K562 (cell line): ENCODE measurements around the gene TMA16. TPM values are rescaled to one million over a fixed set of nuclear protein-coding genes. Genes with fewer than 3 reads are reported as not detected.

Source experiments
- ATAC-seq: fragments of 200-7000 bp; cut with Tn5 transposase; 3 replicates; pipeline ENCODE4 v1.9.1; 2020; ENCODE audit warnings: moderate library complexity
- BruUV-seq: library from RNA; stranded (reverse); fragments of 400-500 nt; replicated peaks from 2 replicates; lab custom pipeline; 2021; lab: Mats Ljungman, UMichigan
- CTCF ChIA-PET: fragments of 300-600 bp; formaldehyde crosslinking; extraction: SDS; loops from one replicate; lab custom pipeline; 2021; ENCODE audit warnings: low intra/inter-chr PET ratio; lab: Yijun Ruan, JAX
- POLR2A ChIA-PET: fragments of 300-600, 350-650 bp; sonication (Branson Sonifier 250); formaldehyde crosslinking; extraction: SDS; loops from one replicate; lab custom pipeline; 2021; ENCODE audit warnings: antibody characterized with exemption, inconsistent platforms; lab: Yijun Ruan, JAX
- DNase-seq, 4 experiments: peaks; one replicate each; pipeline versions ENCODE4 v3.0.0 to v3.0.0-alpha.2; 2011 to 2018; ENCODE audit warnings: low spot score in 3 of 4, mixed read lengths in 3 of 4; ENCODE audit errors: extremely low read depth in 1 of 4
- FAIRE-seq: peaks from 2 replicates; lab custom pipeline; 2011; peaks lifted over from hg19 to GRCh38; lab: Jason Lieb, UNC
- H2AFZ ChIP-seq: 2 replicates; pipeline ENCODE4 v1.6.0; 2011; ENCODE audit warnings: low read depth, low read length, control low read depth, inconsistent platforms
- H3K27ac ChIP-seq: fragments of 200-600 bp; 3 replicates; pipeline ENCODE4 v1.8.0; 2011; ENCODE audit warnings: low read depth, mild to moderate bottlenecking, control low read depth, inconsistent platforms, low read length, moderate library complexity, mixed read lengths; ENCODE audit errors: extremely low read depth
- H3K27me3 ChIP-seq, 2 experiments: fragments of 300-600 bp in 1 of 2; 2 replicates in 1 of 2; 3 replicates in 1 of 2; pipeline versions ENCODE4 v1.6.0 to v1.8.0; 2011; ENCODE audit warnings: inconsistent platforms in 2 of 2, low read length in 2 of 2, mild to moderate bottlenecking in 1 of 2, mixed read lengths in 1 of 2, moderate library complexity in 1 of 2; ENCODE audit not compliant: control insufficient read depth in 2 of 2, insufficient read depth in 2 of 2
- H3K36me3 ChIP-seq: fragments of 300-600 bp; 3 replicates; pipeline ENCODE4 v1.8.0; 2011; ENCODE audit warnings: mild to moderate bottlenecking, low read length, inconsistent platforms; ENCODE audit not compliant: control insufficient read depth, insufficient read depth
- H3K4me1 ChIP-seq, 2 experiments: fragments of 200-600 bp in 1 of 2; replicated peaks in 1 of 2; 2 replicates in 1 of 2; 3 replicates in 1 of 2; pipeline versions ENCODE4 v1.5.1 to v1.8.0; 2011; ENCODE audit warnings: inconsistent platforms in 2 of 2, low read length in 2 of 2, mild to moderate bottlenecking in 1 of 2, mixed read lengths in 1 of 2, moderate library complexity in 1 of 2; ENCODE audit not compliant: control insufficient read depth in 2 of 2, insufficient read depth in 2 of 2
- H3K4me2 ChIP-seq: 2 replicates; pipeline ENCODE4 v1.6.1; 2011; ENCODE audit warnings: low read length, control low read depth, inconsistent platforms, mixed read lengths; ENCODE audit not compliant: insufficient read depth
- H3K4me3 ChIP-seq: fragments of 200-600 bp; sonication (generic), shearing (Covaris generic); 2 replicates; pipeline ENCODE4 v1.5.1; 2016; ENCODE audit warnings: control low read depth, inconsistent platforms
- H3K79me2 ChIP-seq: fragments of 200-600 bp; 3 replicates; pipeline ENCODE4 v1.8.0; 2011; ENCODE audit warnings: low read length, inconsistent platforms; ENCODE audit not compliant: control insufficient read depth, insufficient read depth
- H3K9ac ChIP-seq, 2 experiments: 2 replicates each; pipeline versions ENCODE4 v1.6.0 to v1.6.1; 2011; ENCODE audit warnings: low read depth in 2 of 2, low read length in 2 of 2, control low read depth in 1 of 2, inconsistent platforms in 1 of 2, mild to moderate bottlenecking in 1 of 2, mixed read lengths in 1 of 2; ENCODE audit not compliant: insufficient read depth in 1 of 2
- H3K9me1 ChIP-seq: one replicate; pipeline ENCODE4 v1.6.0; 2011; ENCODE audit warnings: inconsistent platforms, mild to moderate bottlenecking, low read length, moderate library complexity; ENCODE audit not compliant: control insufficient read depth, insufficient read depth
- H3K9me3 ChIP-seq: replicated peaks from 2 replicates; pipeline ENCODE4 v1.5.1; 2011; ENCODE audit warnings: low read depth, low read length, inconsistent platforms; ENCODE audit not compliant: control insufficient read depth, insufficient read depth
- H4K20me1 ChIP-seq: replicated peaks from 2 replicates; pipeline ENCODE4 v1.6.1; 2011; ENCODE audit warnings: low read length, inconsistent platforms, mixed read lengths; ENCODE audit not compliant: control insufficient read depth, insufficient read depth
- C11orf30 ChIP-seq: fragments of 450-650 bp; IDR thresholded peaks from 2 replicates; pipeline ENCODE4 v1.6.1; 2016; ENCODE audit warnings: low read depth, mild to moderate bottlenecking
- FOXA1 ChIP-seq: fragments of 450-650 bp; IDR thresholded peaks from 2 replicates; pipeline ENCODE4 v1.6.1; 2016; ENCODE audit warnings: mild to moderate bottlenecking, borderline replicate concordance
- KLF6 ChIP-seq: fragments of 250-450 bp; sonication (Bioruptor Pico); IDR thresholded peaks from 2 replicates; pipeline ENCODE4 v1.4.0; 2020; ENCODE audit warnings: mild to moderate bottlenecking, moderate library complexity, borderline replicate concordance
- POLR2A ChIP-seq: fragments of 450-650 bp; conservative IDR thresholded peaks from 2 replicates; pipeline ENCODE4 v1.6.1; 2016
- RBM25 ChIP-seq: fragments of 200-400 bp; formaldehyde crosslinking; IDR thresholded peaks from 2 replicates; pipeline ENCODE4 v1.6.1; 2018; ENCODE audit warnings: low read length, low read depth, moderate library complexity; ENCODE audit not compliant: severe bottlenecking
- RHOXF2B ChIP-seq: fragments of 250-450 bp; sonication (Bioruptor Pico); conservative IDR thresholded peaks from 2 replicates; pipeline ENCODE4 v1.5.1; 2021
- ZC3H4 ChIP-seq: sonication (generic); formaldehyde crosslinking; IDR thresholded peaks from 2 replicates; pipeline ENCODE4 v1.9.0; 2021; ENCODE audit warnings: missing genetic modification reagents, borderline replicate concordance
- ZNF586 ChIP-seq: fragments of 450-650 bp; formaldehyde crosslinking; conservative IDR thresholded peaks from 2 replicates; pipeline ENCODE4 v1.4.0; 2020; ENCODE audit warnings: mild to moderate bottlenecking, moderate library complexity
- WGBS: fragments of 100-300 bp; shearing (Covaris generic); methylation state at CpG from one replicate; pipeline ENCODE4 v1.1.6; 2016; ENCODE audit warnings: low coverage, mixed read lengths; ENCODE audit not compliant: insufficient coverage; ENCODE audit errors: missing lambda C conversion rate; 5-methylcytosine and 5-hydroxymethylcytosine counted together
- in situ Hi-C: fragments of 300-500 bp; cut with MboI; formaldehyde crosslinking; loops from 4 replicates; pipeline ENCODE4 v1.15.0; 2018; ENCODE audit warnings: inconsistent platforms, mixed read lengths
- intact Hi-C: fragments of 100-400 bp; cut with micrococcal nuclease; formaldehyde crosslinking; loops from 2 replicates; pipeline ENCODE4 v1.14.2; 2022
- polyA plus RNA-seq, 8 experiments: library from polyadenylated mRNA; depleted of rRNA in 4 of 8; stranded (reverse) in 5 of 8; unstranded in 3 of 8; fragments of >200 nt; fragmentation: Nextera tagmentation in 2 of 8; fragmentation: Illumina TruSeq in 1 of 8; extraction: Ambion mirVana in 2 of 8; extraction: Trizol in 1 of 8; gene quantifications; 2 replicates each; pipeline versions ENCODE4 v1.2.1 to v1.2.3, GENCODE V29; 2011 to 2014; ENCODE audit warnings: inconsistent platforms in 1 of 8, missing spikeins in 1 of 8
- total RNA-seq, 7 experiments: library from RNA; depleted of rRNA in 6 of 7; stranded (reverse); fragments of >200 nt in 6 of 7; fragmentation: Illumina TruSeq in 2 of 7; extraction: Trizol in 2 of 7; gene quantifications; 2 replicates each; pipeline versions ENCODE4 v1.2.1 to v1.2.3, GENCODE V29; 2011 to 2021; ENCODE audit warnings: low replicate concordance in 1 of 7
- TF ChIP-seq, protein P1 (sequence below): sonication (generic); formaldehyde crosslinking; IDR thresholded peaks from 2 replicates; pipeline ENCODE4 v1.8.0; 2022; ENCODE audit warnings: missing genetic modification reagents, mild to moderate bottlenecking, borderline replicate concordance
- TF ChIP-seq, protein P2 (sequence below): fragments of 450-650 bp; IDR thresholded peaks from 2 replicates; pipeline ENCODE4 v1.7.0; 2016; ENCODE audit warnings: borderline replicate concordance
- TF ChIP-seq, protein P3 (sequence below): fragments of 450-650 bp; IDR thresholded peaks from 2 replicates; pipeline ENCODE4 v1.6.1; 2016; ENCODE audit warnings: antibody characterized with exemption
- TF ChIP-seq, protein P4 (sequence below): fragments of 250-450 bp; sonication (Bioruptor Pico); IDR thresholded peaks from 2 replicates; pipeline ENCODE4 v1.4.0; 2020

TMA16 gene
- total and polyA plus RNA-seq, 9 of the 15 experiments (the other 6 are each of a cell fraction or from before 2014, with no cell fraction given) = 27.7 to 74.8 (median 66.6) TPM

DNA sequence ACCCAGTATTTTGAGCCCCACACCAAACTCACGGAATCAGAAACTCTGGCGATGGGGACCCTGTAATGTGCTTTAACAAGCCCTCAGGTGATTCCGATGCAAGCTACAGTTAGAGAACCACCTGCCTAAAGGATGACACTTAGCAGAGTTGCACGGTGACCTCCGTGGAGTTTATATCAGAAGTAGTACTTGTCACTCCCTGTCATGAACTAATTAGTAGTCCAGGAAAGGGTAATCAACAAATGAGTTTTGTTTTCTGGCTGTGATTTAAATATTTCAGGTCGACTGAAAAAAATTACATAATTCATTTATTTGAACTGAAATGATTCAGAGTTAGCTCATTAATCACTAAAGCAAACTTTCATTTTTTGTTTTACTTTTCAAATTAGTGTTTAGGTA, 56.4 kb downstream of the TMA16 start:
- H3K79me2 ChIP-seq = no peaks in the 10 kb centered on the region
- no peak for FAIRE-seq
- no peak overlapping the region for H3K9ac ChIP-seq
- no peaks in the 10 kb centered on the region for H3K9me3 ChIP-seq
- H3K4me2 ChIP-seq = no peak overlapping the region
- H3K4me3 ChIP-seq = no peak overlapping the region
- H3K27ac ChIP-seq = no peak overlapping the region
- no peaks in the 10 kb centered on the region for H4K20me1 ChIP-seq
- H3K36me3 ChIP-seq = no peaks in the 10 kb centered on the region
- DNase-seq = no peak
- no peaks in the 10 kb centered on the region for H3K9me1 ChIP-seq
- no TSS peak for BruUV-seq
- no peak overlapping the region for H2AFZ ChIP-seq
- 40% methylated on average over 6 of the region's 6 CpGs for WGBS
- H3K4me1 ChIP-seq = no peaks in the 10 kb centered on the region
- intact Hi-C loops = loop anchor here (5.0 to 10.0 kb wide), 2 partner anchors 474 to 1196 kb away; no protein-coding TSS in a partner anchor
- ChIA-PET CTCF (interaction anchor here (1.2 kb wide), 1 partner anchor 1197 kb away, joined by 4 read pairs; no protein-coding TSS in a partner anchor), POLR2A (no interaction called here)
- no peak for ATAC-seq
- in situ Hi-C loops = loop anchor here (25.0 kb wide), 1 partner anchor 1186 kb away; no protein-coding TSS in a partner anchor
- no peaks in the 10 kb centered on the region for H3K27me3 ChIP-seq
- TF ChIP-seq ZNF586 (CRISPR knock-in tag) (no peak), KLF6 (CRISPR knock-in tag) (no peak), FOXA1 (no peak), RBM25 (no peak), ZC3H4 (CRISPR knock-in tag) (no peak), RHOXF2B (no peak), POLR2A (no peak), C11orf30 (no peak)
- TF ChIP-seq, protein P1, sequence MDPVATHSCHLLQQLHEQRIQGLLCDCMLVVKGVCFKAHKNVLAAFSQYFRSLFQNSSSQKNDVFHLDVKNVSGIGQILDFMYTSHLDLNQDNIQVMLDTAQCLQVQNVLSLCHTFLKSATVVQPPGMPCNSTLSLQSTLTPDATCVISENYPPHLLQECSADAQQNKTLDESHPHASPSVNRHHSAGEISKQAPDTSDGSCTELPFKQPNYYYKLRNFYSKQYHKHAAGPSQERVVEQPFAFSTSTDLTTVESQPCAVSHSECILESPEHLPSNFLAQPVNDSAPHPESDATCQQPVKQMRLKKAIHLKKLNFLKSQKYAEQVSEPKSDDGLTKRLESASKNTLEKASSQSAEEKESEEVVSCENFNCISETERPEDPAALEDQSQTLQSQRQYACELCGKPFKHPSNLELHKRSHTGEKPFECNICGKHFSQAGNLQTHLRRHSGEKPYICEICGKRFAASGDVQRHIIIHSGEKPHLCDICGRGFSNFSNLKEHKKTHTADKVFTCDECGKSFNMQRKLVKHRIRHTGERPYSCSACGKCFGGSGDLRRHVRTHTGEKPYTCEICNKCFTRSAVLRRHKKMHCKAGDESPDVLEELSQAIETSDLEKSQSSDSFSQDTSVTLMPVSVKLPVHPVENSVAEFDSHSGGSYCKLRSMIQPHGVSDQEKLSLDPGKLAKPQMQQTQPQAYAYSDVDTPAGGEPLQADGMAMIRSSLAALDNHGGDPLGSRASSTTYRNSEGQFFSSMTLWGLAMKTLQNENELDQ (CRISPR knock-in tag) = no peak
- TF ChIP-seq, protein P2, sequence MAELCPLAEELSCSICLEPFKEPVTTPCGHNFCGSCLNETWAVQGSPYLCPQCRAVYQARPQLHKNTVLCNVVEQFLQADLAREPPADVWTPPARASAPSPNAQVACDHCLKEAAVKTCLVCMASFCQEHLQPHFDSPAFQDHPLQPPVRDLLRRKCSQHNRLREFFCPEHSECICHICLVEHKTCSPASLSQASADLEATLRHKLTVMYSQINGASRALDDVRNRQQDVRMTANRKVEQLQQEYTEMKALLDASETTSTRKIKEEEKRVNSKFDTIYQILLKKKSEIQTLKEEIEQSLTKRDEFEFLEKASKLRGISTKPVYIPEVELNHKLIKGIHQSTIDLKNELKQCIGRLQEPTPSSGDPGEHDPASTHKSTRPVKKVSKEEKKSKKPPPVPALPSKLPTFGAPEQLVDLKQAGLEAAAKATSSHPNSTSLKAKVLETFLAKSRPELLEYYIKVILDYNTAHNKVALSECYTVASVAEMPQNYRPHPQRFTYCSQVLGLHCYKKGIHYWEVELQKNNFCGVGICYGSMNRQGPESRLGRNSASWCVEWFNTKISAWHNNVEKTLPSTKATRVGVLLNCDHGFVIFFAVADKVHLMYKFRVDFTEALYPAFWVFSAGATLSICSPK = no peak
- TF ChIP-seq, protein P3, sequence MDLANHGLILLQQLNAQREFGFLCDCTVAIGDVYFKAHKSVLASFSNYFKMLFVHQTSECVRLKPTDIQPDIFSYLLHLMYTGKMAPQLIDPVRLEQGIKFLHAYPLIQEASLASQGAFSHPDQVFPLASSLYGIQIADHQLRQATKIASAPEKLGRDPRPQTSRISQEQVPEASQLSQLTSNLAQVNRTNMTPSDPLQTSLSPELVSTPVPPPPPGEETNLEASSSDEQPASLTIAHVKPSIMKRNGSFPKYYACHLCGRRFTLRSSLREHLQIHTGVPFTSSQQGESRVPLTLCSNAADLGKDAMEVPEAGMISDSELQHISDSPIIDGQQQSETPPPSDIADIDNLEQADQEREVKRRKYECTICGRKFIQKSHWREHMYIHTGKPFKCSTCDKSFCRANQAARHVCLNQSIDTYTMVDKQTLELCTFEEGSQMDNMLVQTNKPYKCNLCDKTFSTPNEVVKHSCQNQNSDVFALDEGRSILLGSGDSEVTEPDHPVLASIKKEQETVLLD = no peak
- TF ChIP-seq, protein P4, sequence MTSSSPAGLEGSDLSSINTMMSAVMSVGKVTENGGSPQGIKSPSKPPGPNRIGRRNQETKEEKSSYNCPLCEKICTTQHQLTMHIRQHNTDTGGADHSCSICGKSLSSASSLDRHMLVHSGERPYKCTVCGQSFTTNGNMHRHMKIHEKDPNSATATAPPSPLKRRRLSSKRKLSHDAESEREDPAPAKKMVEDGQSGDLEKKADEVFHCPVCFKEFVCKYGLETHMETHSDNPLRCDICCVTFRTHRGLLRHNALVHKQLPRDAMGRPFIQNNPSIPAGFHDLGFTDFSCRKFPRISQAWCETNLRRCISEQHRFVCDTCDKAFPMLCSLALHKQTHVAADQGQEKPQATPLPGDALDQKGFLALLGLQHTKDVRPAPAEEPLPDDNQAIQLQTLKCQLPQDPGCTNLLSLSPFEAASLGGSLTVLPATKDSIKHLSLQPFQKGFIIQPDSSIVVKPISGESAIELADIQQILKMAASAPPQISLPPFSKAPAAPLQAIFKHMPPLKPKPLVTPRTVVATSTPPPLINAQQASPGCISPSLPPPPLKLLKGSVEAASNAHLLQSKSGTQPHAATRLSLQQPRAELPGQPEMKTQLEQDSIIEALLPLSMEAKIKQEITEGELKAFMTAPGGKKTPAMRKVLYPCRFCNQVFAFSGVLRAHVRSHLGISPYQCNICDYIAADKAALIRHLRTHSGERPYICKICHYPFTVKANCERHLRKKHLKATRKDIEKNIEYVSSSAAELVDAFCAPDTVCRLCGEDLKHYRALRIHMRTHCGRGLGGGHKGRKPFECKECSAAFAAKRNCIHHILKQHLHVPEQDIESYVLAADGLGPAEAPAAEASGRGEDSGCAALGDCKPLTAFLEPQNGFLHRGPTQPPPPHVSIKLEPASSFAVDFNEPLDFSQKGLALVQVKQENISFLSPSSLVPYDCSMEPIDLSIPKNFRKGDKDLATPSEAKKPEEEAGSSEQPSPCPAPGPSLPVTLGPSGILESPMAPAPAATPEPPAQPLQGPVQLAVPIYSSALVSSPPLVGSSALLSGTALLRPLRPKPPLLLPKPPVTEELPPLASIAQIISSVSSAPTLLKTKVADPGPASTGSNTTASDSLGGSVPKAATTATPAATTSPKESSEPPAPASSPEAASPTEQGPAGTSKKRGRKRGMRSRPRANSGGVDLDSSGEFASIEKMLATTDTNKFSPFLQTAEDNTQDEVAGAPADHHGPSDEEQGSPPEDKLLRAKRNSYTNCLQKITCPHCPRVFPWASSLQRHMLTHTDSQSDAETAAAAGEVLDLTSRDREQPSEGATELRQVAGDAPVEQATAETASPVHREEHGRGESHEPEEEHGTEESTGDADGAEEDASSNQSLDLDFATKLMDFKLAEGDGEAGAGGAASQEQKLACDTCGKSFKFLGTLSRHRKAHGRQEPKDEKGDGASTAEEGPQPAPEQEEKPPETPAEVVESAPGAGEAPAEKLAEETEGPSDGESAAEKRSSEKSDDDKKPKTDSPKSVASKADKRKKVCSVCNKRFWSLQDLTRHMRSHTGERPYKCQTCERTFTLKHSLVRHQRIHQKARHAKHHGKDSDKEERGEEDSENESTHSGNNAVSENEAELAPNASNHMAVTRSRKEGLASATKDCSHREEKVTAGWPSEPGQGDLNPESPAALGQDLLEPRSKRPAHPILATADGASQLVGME (CRISPR knock-in tag) = no peak
